KBM-7 (cell line): ENCODE results near the gene TMEM38B.

Experiments
- DNase-seq: peaks from one replicate; pipeline ENCODE4 v3.0.0-alpha.2; 2015
- in situ Hi-C: fragments of 300-500 bp; cut with MboI; formaldehyde crosslinking; loops from 2 replicates; pipeline ENCODE4 v1.14.3; 2020; ENCODE audit warnings: low sequenced_read_pairs, low pct_unique_long_range_greater_than_20kb, mixed read lengths

The TMEM38B gene

GRCh38 chr9:105694190-105694847, at the start of gene TMEM38B:
Gene TMEM38B (plus strand): TSS chr9:105694541. CDS start chr9:105694661, 120 bp downstream.
- in situ Hi-C loops, result no loop called here
- DNase-seq, result peak; percentile 76

- in situ Hi-C loops, result no loop called here
- DNase-seq, result no peak
These were observed 47.3 kb upstream of the TMEM38B start for GRCh38 chr9:105646879-105647594.

GRCh38 chr9:105647595-105648349, 46.6 kb upstream of the TMEM38B start:
- in situ Hi-C loops, result no loop called here
- no peak for DNase-seq

GRCh38 chr9:105651806-105652205, 42.5 kb upstream of the TMEM38B start:
- in situ Hi-C loops, result no loop called here
- DNase-seq, result no peak

GRCh38 chr9:105656131-105656921, 38.0 kb upstream of the TMEM38B start:
- in situ Hi-C loops, result no loop called here
- DNase-seq, result peak; percentile 50

GRCh38 chr9:105658351-105658750, 36.0 kb upstream of the TMEM38B start:
- DNase-seq, result no peak
- in situ Hi-C loops, result no loop called here

- in situ Hi-C loops, result no loop called here
- DNase-seq, result no peak
These were observed 33.3 kb upstream of the TMEM38B start for GRCh38 chr9:105661011-105661410.

GRCh38 chr9:105662184-105663104, 31.9 kb upstream of the TMEM38B start, which contains the start of gene TAL2:
Gene TAL2 (plus strand): TSS chr9:105662457. CDS start chr9:105662497, 40 bp downstream.
- no peak for DNase-seq
- in situ Hi-C loops, result no loop called here

- in situ Hi-C loops, result no loop called here
- no peak for DNase-seq
These were observed 30.4 kb upstream of the TMEM38B start for GRCh38 chr9:105663914-105664313.

- in situ Hi-C loops, result no loop called here
- no peak for DNase-seq
These were observed 26.5 kb upstream of the TMEM38B start for GRCh38 chr9:105667867-105668266.

- DNase-seq, result no peak
- in situ Hi-C loops, result no loop called here
These were observed 24.0 kb upstream of the TMEM38B start for GRCh38 chr9:105670315-105670714.

GRCh38 chr9:105670775-105671174, 23.6 kb upstream of the TMEM38B start:
- DNase-seq, result no peak
- in situ Hi-C loops, result no loop called here

- peak; percentile 96 for DNase-seq
- in situ Hi-C loops, result no loop called here
These were observed 21.6 kb upstream of the TMEM38B start for GRCh38 chr9:105672711-105673234.

GRCh38 chr9:105673850-105674387, 20.4 kb upstream of the TMEM38B start:
- in situ Hi-C loops, result no loop called here
- DNase-seq, result peak; percentile 35

- in situ Hi-C loops, result no loop called here
- DNase-seq, result no peak
These were observed 17.9 kb upstream of the TMEM38B start for GRCh38 chr9:105676351-105676923.

- in situ Hi-C loops, result no loop called here
- DNase-seq, result no peak
These were observed 16.2 kb upstream of the TMEM38B start for GRCh38 chr9:105678163-105678562.

GRCh38 chr9:105678781-105679180, 15.6 kb upstream of the TMEM38B start:
- DNase-seq, result no peak
- in situ Hi-C loops, result no loop called here
